ENCODE measurements around the gene ARHGEF4. TPM values are rescaled to one million over a fixed set of nuclear protein-coding genes. Genes with fewer than 3 reads are reported as not detected.

ARHGEF4 gene
- total RNA-seq, 2 experiments from 2014 or later: 4.2 to 4.3 TPM

DNA sequence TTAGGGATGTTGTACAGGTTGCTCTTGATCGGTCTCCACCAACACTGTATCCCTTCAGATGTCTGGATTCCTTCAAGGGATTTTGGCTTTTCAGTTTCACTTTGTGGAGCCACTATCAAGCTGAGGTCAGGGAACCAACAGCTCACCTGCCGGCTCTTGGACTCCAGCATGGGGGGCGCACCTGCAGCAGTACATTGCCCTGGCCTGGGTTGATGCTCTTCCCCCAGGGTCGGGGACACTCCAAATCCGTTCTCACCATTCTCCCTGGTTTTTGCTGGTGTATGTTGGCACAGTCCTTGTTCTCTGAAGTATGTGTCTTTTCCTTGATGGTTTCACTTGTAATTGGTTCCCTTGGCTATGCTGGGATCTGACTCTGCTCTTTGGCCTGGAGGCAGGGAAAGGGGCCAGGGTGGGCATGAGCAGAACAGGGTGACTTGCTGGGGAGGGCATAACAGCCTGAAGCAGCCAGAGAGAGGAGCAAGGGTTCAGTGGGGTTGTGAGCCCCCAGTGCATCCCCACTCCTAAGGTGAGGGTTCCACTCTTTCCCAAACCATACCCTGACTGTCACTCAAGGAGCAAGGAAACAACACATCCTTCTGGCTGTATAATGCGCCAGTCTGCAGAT is 5.1 kb downstream of the ARHGEF4 start:
- TF ChIP-seq, protein P1, sequence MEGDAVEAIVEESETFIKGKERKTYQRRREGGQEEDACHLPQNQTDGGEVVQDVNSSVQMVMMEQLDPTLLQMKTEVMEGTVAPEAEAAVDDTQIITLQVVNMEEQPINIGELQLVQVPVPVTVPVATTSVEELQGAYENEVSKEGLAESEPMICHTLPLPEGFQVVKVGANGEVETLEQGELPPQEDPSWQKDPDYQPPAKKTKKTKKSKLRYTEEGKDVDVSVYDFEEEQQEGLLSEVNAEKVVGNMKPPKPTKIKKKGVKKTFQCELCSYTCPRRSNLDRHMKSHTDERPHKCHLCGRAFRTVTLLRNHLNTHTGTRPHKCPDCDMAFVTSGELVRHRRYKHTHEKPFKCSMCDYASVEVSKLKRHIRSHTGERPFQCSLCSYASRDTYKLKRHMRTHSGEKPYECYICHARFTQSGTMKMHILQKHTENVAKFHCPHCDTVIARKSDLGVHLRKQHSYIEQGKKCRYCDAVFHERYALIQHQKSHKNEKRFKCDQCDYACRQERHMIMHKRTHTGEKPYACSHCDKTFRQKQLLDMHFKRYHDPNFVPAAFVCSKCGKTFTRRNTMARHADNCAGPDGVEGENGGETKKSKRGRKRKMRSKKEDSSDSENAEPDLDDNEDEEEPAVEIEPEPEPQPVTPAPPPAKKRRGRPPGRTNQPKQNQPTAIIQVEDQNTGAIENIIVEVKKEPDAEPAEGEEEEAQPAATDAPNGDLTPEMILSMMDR (IDR thresholded peaks at IDR 0.05): no peak
- no peak for DNase-seq
- POLR2A ChIA-PET: no interaction called here
- intact Hi-C loops (cut with micrococcal nuclease): no loop called here
- peaks cover 25% of the 10 kb centered on the region for H3K27me3 Mint-ChIP-seq
- no peak overlapping the region for H3K4me3 Mint-ChIP-seq
- CTCF ChIA-PET: interaction anchor here (1.5 to 5.1 kb wide), 2 partner anchors 31 to 44 kb away, joined by 4 to 21 read pairs; no protein-coding TSS in a partner anchor
- no peaks in the 10 kb centered on the region for H3K36me3 Mint-ChIP-seq (ENCODE audit: low read depth)
- H3K4me1 Mint-ChIP-seq (ENCODE audit: low read depth): no peaks in the 10 kb centered on the region
- no peak for ATAC-seq
- H3K27ac Mint-ChIP-seq: no peak overlapping the region
- no peaks in the 10 kb centered on the region for H3K9me3 Mint-ChIP-seq

DNA sequence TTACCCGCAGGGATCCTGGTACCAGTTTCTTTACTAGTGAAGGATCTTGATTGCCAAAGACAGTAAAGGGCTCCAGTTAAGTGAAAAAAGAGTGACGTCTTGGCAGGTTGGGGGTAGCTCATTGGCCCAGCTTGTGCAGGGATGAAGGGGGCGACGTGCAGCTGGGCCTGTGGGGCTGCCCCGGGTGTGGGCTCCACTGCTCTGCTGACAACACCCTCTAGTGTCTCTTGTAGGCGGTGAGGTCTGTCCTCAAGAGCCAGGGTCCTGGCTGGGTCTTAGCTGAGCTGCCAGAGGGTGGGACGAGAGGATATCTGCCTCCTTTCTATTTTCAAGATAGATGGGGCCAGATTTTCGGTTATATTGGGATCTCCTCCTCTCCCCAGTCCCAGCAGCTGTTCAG is 6.1 kb downstream of the ARHGEF4 start:
- no peaks in the 10 kb centered on the region for H3K4me1 Mint-ChIP-seq (ENCODE audit: low read depth)
- POLR2A ChIA-PET: no interaction called here
- intact Hi-C loops (cut with micrococcal nuclease): no loop called here
- peaks cover 23% of the 10 kb centered on the region for H3K27me3 Mint-ChIP-seq
- DNase-seq (no peak), ATAC-seq (no peak)
- H3K9me3 Mint-ChIP-seq: no peaks in the 10 kb centered on the region
- H3K36me3 Mint-ChIP-seq (ENCODE audit: low read depth): no peaks in the 10 kb centered on the region
- no peak overlapping the region for H3K4me3 Mint-ChIP-seq
- CTCF ChIA-PET: interaction anchor here (1.5 to 5.1 kb wide), 2 partner anchors 30 to 45 kb away, joined by 4 to 21 read pairs; no protein-coding TSS in a partner anchor
- TF ChIP-seq, protein P1 (IDR thresholded peaks at IDR 0.05): no peak
- no peak overlapping the region for H3K27ac Mint-ChIP-seq

DNA sequence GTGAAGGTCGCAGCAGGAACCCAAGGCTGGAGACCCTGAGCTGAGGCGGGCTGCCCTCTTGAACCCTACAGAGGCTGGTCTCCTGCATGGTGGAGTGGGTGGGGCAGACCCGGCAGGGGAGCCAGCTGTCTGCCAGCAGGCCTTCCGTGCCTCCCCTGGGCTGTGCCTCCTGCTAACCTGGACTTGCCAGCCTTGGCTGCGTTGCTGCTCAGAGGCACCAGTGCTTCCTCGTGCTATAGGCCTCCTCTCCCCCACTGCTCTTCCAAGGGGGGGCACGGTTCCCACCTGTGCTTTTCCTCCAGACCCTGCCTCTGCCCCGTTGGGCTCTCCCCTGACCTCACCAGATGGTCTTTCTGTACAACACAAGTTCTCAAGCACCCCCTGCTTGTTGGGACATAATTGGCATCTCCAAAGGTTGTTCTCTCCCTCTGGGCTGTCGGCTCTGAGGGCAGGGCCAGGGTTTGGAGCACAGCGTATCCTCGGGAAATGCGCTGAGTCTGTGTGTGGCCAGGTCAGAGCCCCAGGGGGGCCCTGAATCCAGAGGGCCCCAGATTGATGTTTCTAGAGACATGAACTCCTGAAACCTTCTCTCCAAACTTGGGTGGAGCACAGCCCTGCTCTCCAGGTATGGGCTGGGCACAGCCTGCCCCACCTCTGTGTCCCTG is 6.7 kb downstream of the ARHGEF4 start:
- ATAC-seq (no peak), DNase-seq (no peak)
- POLR2A ChIA-PET: no interaction called here
- TF ChIP-seq, protein P1 (IDR thresholded peaks at IDR 0.05): no peak
- CTCF ChIA-PET: interaction anchor here (1.5 to 5.1 kb wide), 2 partner anchors 30 to 45 kb away, joined by 4 to 21 read pairs; no protein-coding TSS in a partner anchor
- intact Hi-C loops (cut with micrococcal nuclease): no loop called here
- H3K4me3 Mint-ChIP-seq: no peak overlapping the region
- no peaks in the 10 kb centered on the region for H3K36me3 Mint-ChIP-seq (ENCODE audit: low read depth)
- H3K27me3 Mint-ChIP-seq: peaks cover 17% of the 10 kb centered on the region
- H3K9me3 Mint-ChIP-seq: no peaks in the 10 kb centered on the region
- no peak overlapping the region for H3K27ac Mint-ChIP-seq
- no peaks in the 10 kb centered on the region for H3K4me1 Mint-ChIP-seq (ENCODE audit: low read depth)

DNA sequence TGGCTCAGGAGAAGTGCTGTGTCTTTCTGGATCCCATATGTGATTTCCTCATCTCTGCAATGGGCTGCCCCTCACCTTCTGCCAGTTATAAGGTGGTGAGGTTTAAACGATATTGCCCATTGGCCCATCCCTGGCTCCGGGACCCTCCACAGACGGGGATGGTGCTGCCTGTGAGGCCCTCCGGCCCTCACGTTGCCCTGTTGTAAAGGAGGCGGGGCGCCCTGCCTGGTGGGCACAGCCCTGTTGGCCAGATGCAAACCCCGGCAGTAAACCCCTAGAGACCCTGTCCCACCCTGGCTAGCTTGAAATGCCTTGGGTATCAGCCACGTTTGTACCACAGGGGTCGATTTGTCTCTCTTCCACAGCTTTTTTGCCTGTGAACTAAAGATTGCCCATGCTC is 7.4 kb downstream of the ARHGEF4 start:
- H3K4me3 Mint-ChIP-seq: no peak overlapping the region
- peaks cover 12% of the 10 kb centered on the region for H3K27me3 Mint-ChIP-seq
- CTCF ChIA-PET: interaction anchor here (5.1 kb wide), 1 partner anchor 46 kb away, joined by 21 read pairs; no protein-coding TSS in a partner anchor
- POLR2A ChIA-PET: no interaction called here
- H3K9me3 Mint-ChIP-seq: no peaks in the 10 kb centered on the region
- DNase-seq (no peak), ATAC-seq (no peak)
- TF ChIP-seq, protein P1 (IDR thresholded peaks at IDR 0.05): no peak
- intact Hi-C loops (cut with micrococcal nuclease): no loop called here
- no peaks in the 10 kb centered on the region for H3K36me3 Mint-ChIP-seq (ENCODE audit: low read depth)
- H3K4me1 Mint-ChIP-seq (ENCODE audit: low read depth): no peaks in the 10 kb centered on the region
- no peak overlapping the region for H3K27ac Mint-ChIP-seq

DNA sequence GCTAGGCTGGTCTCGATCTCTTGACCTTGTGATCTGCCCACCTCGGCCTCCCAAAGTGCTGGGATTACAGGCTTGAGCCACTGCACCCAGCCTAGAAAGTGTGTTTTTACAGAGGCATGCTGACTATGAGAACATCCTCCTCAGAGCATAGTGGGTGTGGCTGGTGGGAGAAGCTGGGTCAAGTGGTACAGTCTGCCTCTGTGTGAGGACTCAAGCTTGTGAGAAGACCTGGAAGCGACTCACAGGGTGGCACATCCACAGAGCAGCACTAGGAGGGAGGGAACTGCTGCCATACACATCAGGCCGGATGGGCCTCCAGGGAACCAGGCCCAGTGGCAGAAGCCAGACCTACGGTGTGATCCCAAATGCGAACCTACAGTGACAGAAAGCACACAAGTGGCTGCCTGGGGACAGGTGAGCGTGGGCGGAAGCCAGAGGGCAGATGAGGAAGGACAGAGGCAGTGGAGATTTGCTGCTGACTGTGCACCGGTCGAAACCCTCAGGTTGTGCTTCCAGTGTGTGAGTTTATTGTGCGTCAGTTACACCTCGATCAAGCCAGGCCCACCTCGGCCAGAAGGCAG is 8.9 kb downstream of the ARHGEF4 start:
- no peaks in the 10 kb centered on the region for H3K4me1 Mint-ChIP-seq (ENCODE audit: low read depth)
- DNase-seq: no peak
- no peaks in the 10 kb centered on the region for H3K36me3 Mint-ChIP-seq (ENCODE audit: low read depth)
- CTCF ChIA-PET: interaction anchor here (5.1 kb wide), 1 partner anchor 47 kb away, joined by 21 read pairs; no protein-coding TSS in a partner anchor
- ATAC-seq: no peak
- POLR2A ChIA-PET: no interaction called here
- no peak overlapping the region for H3K4me3 Mint-ChIP-seq
- H3K27ac Mint-ChIP-seq: no peak overlapping the region
- TF ChIP-seq, protein P1 (IDR thresholded peaks at IDR 0.05): no peak
- H3K27me3 Mint-ChIP-seq: peaks cover 2% of the 10 kb centered on the region
- H3K9me3 Mint-ChIP-seq: no peaks in the 10 kb centered on the region
- intact Hi-C loops (cut with micrococcal nuclease): no loop called here

Data from activated CD8-positive, alpha-beta T cell treated with anti-CD3 and anti-CD28 coated beads for 36 hours (primary cell).